Measurements from ENCODE around the gene NCOA7.

GRCh38 chr6:125959041-125959440 is 168.3 kb downstream of the NCOA7 start:
- no peak for TF ChIP-seq CTCF (IDR thresholded peaks at IDR 0.05)
- TF ChIP-seq ZFX (IDR thresholded peaks at IDR 0.05; ENCODE audit: borderline replicate concordance) = no peak

Measured in 22Rv1 (cell line).